ENCODE results near the gene LIPG.

DNA sequence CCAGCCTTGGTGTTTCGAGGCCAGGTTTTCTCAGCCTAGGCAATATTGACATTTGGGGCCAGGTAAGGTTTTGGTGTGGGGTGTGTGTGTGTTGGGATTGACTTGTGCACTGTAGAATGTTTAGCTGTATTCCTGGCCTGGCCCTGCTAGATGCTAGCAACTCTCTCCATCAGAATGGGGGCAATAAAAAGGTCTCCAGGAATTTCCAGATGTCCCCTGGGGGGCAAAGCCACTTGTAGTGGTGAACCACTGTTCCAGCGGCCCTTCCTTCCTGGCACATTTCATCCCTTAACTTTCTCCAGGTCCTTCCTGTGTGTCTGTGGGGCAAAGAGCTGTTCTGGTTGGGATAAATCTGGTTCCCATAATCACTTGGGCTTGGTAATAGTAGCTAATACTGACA lies 12.0 kb downstream of the LIPG start:
- TF ChIP-seq SP1 (CRISPR knock-in tag; conservative IDR thresholded peaks at IDR 0.05), result no peak
- TF ChIP-seq TEAD4 (CRISPR knock-in tag; IDR thresholded peaks at IDR 0.05), result no peak
- TF ChIP-seq, protein P1, sequence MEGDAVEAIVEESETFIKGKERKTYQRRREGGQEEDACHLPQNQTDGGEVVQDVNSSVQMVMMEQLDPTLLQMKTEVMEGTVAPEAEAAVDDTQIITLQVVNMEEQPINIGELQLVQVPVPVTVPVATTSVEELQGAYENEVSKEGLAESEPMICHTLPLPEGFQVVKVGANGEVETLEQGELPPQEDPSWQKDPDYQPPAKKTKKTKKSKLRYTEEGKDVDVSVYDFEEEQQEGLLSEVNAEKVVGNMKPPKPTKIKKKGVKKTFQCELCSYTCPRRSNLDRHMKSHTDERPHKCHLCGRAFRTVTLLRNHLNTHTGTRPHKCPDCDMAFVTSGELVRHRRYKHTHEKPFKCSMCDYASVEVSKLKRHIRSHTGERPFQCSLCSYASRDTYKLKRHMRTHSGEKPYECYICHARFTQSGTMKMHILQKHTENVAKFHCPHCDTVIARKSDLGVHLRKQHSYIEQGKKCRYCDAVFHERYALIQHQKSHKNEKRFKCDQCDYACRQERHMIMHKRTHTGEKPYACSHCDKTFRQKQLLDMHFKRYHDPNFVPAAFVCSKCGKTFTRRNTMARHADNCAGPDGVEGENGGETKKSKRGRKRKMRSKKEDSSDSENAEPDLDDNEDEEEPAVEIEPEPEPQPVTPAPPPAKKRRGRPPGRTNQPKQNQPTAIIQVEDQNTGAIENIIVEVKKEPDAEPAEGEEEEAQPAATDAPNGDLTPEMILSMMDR (IDR thresholded peaks at IDR 0.05), result no peak
- TF ChIP-seq, protein P2, sequence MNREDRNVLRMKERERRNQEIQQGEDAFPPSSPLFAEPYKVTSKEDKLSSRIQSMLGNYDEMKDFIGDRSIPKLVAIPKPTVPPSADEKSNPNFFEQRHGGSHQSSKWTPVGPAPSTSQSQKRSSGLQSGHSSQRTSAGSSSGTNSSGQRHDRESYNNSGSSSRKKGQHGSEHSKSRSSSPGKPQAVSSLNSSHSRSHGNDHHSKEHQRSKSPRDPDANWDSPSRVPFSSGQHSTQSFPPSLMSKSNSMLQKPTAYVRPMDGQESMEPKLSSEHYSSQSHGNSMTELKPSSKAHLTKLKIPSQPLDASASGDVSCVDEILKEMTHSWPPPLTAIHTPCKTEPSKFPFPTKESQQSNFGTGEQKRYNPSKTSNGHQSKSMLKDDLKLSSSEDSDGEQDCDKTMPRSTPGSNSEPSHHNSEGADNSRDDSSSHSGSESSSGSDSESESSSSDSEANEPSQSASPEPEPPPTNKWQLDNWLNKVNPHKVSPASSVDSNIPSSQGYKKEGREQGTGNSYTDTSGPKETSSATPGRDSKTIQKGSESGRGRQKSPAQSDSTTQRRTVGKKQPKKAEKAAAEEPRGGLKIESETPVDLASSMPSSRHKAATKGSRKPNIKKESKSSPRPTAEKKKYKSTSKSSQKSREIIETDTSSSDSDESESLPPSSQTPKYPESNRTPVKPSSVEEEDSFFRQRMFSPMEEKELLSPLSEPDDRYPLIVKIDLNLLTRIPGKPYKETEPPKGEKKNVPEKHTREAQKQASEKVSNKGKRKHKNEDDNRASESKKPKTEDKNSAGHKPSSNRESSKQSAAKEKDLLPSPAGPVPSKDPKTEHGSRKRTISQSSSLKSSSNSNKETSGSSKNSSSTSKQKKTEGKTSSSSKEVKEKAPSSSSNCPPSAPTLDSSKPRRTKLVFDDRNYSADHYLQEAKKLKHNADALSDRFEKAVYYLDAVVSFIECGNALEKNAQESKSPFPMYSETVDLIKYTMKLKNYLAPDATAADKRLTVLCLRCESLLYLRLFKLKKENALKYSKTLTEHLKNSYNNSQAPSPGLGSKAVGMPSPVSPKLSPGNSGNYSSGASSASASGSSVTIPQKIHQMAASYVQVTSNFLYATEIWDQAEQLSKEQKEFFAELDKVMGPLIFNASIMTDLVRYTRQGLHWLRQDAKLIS (CRISPR knock-in tag; IDR thresholded peaks at IDR 0.05; ENCODE audit: borderline replicate concordance), result no peak
- TF ChIP-seq, protein P3, sequence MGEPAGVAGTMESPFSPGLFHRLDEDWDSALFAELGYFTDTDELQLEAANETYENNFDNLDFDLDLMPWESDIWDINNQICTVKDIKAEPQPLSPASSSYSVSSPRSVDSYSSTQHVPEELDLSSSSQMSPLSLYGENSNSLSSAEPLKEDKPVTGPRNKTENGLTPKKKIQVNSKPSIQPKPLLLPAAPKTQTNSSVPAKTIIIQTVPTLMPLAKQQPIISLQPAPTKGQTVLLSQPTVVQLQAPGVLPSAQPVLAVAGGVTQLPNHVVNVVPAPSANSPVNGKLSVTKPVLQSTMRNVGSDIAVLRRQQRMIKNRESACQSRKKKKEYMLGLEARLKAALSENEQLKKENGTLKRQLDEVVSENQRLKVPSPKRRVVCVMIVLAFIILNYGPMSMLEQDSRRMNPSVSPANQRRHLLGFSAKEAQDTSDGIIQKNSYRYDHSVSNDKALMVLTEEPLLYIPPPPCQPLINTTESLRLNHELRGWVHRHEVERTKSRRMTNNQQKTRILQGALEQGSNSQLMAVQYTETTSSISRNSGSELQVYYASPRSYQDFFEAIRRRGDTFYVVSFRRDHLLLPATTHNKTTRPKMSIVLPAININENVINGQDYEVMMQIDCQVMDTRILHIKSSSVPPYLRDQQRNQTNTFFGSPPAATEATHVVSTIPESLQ (CRISPR knock-in tag; IDR thresholded peaks at IDR 0.05), result no peak
- TF ChIP-seq IRF2 (CRISPR knock-in tag; IDR thresholded peaks at IDR 0.05; ENCODE audit: borderline replicate concordance, low read depth), result no peak
- TF ChIP-seq ZNF138 (CRISPR knock-in tag; conservative IDR thresholded peaks at IDR 0.05), result no peak
